Liver (tissue), 3 donors: ENCODE data around the gene CDR2.

Experiments used
- ATF3 ChIP-seq: IDR thresholded peaks from 2 replicates; pipeline ENCODE4 v1.6.1; 2016; ENCODE audit warnings: antibody characterized with exemption
- EGR1 ChIP-seq, 2 donors: IDR thresholded peaks; 2 replicates each; pipeline ENCODE4 v1.6.1; 2016 to 2018; ENCODE audit warnings: antibody characterized with exemption in 2 of 2, low read depth in 2 of 2
- GABPA ChIP-seq, 2 donors: IDR thresholded peaks in 1 of 2; conservative IDR thresholded peaks in 1 of 2; 2 replicates each; pipeline ENCODE4 v1.6.1; 2016; ENCODE audit warnings: antibody characterized with exemption in 2 of 2, mild to moderate bottlenecking in 1 of 2, moderate library complexity in 1 of 2
- JUND ChIP-seq, 2 donors: IDR thresholded peaks; 2 replicates each; pipeline ENCODE4 v1.6.1; 2016; ENCODE audit warnings: antibody characterized with exemption in 2 of 2
- RAD21 ChIP-seq, 2 donors: IDR thresholded peaks; 2 replicates each; pipeline ENCODE4 v1.6.1; 2016; ENCODE audit warnings: antibody characterized with exemption in 2 of 2, mild to moderate bottlenecking in 2 of 2
- REST ChIP-seq: IDR thresholded peaks from 2 replicates; pipeline ENCODE4 v1.6.1; 2016; ENCODE audit warnings: antibody characterized with exemption, mild to moderate bottlenecking
- RXRA ChIP-seq, 2 donors: IDR thresholded peaks; 2 replicates each; pipeline ENCODE4 v1.6.1; 2017 to 2018; ENCODE audit warnings: antibody characterized with exemption in 2 of 2, mild to moderate bottlenecking in 1 of 2
- SP1 ChIP-seq: IDR thresholded peaks from 2 replicates; pipeline ENCODE4 v1.6.1; 2018; ENCODE audit warnings: antibody characterized with exemption, mild to moderate bottlenecking
- TAF1 ChIP-seq: conservative IDR thresholded peaks from 2 replicates; pipeline ENCODE4 v1.6.1; 2016; ENCODE audit warnings: antibody characterized with exemption, mild to moderate bottlenecking
- YY1 ChIP-seq: IDR thresholded peaks from 2 replicates; pipeline ENCODE4 v1.6.1; 2016; ENCODE audit warnings: antibody characterized with exemption, mild to moderate bottlenecking
- TF ChIP-seq, protein P1 (sequence below): fragments of 150-350 bp; IDR thresholded peaks from 2 replicates; pipeline ENCODE4 v1.5.1; 2017; ENCODE audit warnings: improper control_type of control experiment, low read depth, low read length; ENCODE audit not compliant: missing input control
- TF ChIP-seq, protein P2 (sequence below): IDR thresholded peaks from 2 replicates; pipeline ENCODE4 v1.6.1; 2016; ENCODE audit warnings: antibody characterized with exemption
- donor health status: healthy.
- donor health status: healthy.

GRCh38 chr16:22347100-22347820 lies 27.2 kb downstream of the CDR2 start:
- TF ChIP-seq REST (no peak), SP1 (no peak), TAF1 (no peak), YY1 (no peak), RXRA (IDR thresholded peaks at IDR 0.05) (no peak), GABPA (IDR thresholded peaks at IDR 0.05 in 1 of 2, conservative IDR thresholded peaks at IDR 0.05 in 1 of 2) (no peak), RAD21 (IDR thresholded peaks at IDR 0.05) (no peak), JUND (IDR thresholded peaks at IDR 0.05) (no peak), EGR1 (IDR thresholded peaks at IDR 0.05; ENCODE audit: low read depth in 2 of 2) (no peak), ATF3 (no peak)
- TF ChIP-seq, protein P1, sequence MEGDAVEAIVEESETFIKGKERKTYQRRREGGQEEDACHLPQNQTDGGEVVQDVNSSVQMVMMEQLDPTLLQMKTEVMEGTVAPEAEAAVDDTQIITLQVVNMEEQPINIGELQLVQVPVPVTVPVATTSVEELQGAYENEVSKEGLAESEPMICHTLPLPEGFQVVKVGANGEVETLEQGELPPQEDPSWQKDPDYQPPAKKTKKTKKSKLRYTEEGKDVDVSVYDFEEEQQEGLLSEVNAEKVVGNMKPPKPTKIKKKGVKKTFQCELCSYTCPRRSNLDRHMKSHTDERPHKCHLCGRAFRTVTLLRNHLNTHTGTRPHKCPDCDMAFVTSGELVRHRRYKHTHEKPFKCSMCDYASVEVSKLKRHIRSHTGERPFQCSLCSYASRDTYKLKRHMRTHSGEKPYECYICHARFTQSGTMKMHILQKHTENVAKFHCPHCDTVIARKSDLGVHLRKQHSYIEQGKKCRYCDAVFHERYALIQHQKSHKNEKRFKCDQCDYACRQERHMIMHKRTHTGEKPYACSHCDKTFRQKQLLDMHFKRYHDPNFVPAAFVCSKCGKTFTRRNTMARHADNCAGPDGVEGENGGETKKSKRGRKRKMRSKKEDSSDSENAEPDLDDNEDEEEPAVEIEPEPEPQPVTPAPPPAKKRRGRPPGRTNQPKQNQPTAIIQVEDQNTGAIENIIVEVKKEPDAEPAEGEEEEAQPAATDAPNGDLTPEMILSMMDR = no peak
- TF ChIP-seq, protein P2, sequence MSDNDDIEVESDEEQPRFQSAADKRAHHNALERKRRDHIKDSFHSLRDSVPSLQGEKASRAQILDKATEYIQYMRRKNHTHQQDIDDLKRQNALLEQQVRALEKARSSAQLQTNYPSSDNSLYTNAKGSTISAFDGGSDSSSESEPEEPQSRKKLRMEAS = no peak
